GM12873 (cell line): ENCODE measurements around the gene CCDC74B.

Experiments
- TF ChIP-seq, protein P1 (sequence below): IDR thresholded peaks from 2 replicates; pipeline ENCODE4 v1.5.1; 2012; ENCODE audit warnings: low read depth, mild to moderate bottlenecking, moderate library complexity, low read length, control low read depth; ENCODE audit not compliant: insufficient read depth; ENCODE audit errors: missing control alignments

The CCDC74B gene

DNA sequence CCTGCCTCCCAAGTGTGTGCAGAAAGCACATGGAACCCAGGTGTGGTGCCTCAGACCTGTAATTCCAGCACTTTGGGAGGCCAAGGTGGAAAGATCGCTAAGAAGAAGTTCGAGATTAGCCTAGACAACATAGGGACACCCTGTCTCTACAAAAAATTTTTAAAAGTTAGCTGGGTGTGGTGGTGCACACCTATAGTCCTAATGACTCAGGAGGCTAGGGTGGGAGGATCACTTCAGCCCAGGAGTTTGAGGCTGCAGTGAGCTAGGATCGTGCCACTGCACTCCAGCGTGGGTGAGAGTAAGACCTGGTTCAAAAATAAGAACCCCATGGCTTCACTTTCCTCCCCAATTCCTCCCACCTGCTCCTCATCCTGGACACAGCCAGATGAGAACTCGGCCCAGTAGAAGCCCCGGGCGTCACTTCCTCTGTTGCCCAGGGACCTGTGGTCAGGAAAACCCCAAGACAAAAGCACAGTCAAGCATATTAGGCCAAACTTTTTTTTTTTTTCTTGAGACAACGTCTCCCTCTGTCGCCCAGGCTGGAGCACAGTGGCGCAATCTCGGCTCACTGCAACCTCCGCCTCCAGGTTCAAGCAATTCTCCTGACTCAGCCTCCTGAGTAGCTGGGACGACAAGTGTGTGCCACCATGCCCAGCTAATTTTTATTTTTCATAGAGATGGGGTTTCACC is 13.1 kb upstream of the CCDC74B start:
- TF ChIP-seq, protein P1, sequence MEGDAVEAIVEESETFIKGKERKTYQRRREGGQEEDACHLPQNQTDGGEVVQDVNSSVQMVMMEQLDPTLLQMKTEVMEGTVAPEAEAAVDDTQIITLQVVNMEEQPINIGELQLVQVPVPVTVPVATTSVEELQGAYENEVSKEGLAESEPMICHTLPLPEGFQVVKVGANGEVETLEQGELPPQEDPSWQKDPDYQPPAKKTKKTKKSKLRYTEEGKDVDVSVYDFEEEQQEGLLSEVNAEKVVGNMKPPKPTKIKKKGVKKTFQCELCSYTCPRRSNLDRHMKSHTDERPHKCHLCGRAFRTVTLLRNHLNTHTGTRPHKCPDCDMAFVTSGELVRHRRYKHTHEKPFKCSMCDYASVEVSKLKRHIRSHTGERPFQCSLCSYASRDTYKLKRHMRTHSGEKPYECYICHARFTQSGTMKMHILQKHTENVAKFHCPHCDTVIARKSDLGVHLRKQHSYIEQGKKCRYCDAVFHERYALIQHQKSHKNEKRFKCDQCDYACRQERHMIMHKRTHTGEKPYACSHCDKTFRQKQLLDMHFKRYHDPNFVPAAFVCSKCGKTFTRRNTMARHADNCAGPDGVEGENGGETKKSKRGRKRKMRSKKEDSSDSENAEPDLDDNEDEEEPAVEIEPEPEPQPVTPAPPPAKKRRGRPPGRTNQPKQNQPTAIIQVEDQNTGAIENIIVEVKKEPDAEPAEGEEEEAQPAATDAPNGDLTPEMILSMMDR = peak; percentile 24

DNA sequence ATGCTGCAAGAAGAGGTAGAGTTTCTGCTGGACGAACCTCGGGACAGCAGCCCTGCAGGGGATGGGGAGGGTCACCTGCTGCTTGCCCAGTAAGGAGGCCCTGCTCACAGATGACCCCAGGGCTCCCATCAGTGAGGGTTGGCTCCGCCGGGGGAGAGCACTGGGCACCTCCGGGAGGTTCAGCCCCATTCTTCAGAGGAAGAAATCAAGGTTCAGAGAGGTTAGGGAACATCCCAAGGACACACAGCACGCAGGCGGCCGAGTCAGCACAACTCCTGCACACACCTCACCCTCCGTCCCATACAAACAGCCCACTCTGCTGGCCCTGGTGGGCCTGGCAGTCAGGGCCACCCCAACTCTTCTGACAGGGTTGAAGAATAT is 11.7 kb upstream of the CCDC74B start:
- TF ChIP-seq, protein P1 = no peak

DNA sequence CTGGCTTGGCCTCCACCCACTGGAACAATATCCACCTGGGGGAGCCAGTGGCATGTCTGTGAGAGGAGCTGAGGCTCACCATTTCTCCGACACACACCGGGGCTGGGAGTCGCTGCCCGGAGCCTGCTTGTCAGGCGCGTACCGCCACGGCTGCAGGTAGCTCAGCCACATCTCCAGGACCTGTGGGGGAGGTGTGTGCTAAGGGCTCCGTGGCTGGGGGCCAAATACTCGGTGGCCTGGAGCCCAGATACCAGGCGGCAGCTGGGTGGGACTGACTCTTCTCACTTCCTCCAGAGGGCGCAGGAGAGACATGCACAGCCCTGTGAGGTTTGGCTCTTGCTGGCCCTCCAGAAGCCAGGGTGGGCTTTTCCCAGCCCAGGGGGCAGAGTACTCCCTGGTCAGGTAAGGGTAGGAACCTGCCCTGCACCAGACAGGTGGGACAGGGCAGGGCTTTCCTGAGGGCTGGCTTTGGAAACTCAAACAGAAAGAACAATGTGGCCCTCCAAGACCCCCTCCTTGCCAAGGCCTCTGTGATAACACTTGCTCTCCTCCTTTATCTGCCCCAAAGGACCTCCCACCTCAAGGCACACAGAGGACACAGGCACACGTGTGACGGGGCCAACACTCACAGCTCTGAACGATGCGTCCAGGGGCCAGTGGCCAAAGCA is 11.2 kb upstream of the CCDC74B start:
- TF ChIP-seq, protein P1 = peak; percentile 69

DNA sequence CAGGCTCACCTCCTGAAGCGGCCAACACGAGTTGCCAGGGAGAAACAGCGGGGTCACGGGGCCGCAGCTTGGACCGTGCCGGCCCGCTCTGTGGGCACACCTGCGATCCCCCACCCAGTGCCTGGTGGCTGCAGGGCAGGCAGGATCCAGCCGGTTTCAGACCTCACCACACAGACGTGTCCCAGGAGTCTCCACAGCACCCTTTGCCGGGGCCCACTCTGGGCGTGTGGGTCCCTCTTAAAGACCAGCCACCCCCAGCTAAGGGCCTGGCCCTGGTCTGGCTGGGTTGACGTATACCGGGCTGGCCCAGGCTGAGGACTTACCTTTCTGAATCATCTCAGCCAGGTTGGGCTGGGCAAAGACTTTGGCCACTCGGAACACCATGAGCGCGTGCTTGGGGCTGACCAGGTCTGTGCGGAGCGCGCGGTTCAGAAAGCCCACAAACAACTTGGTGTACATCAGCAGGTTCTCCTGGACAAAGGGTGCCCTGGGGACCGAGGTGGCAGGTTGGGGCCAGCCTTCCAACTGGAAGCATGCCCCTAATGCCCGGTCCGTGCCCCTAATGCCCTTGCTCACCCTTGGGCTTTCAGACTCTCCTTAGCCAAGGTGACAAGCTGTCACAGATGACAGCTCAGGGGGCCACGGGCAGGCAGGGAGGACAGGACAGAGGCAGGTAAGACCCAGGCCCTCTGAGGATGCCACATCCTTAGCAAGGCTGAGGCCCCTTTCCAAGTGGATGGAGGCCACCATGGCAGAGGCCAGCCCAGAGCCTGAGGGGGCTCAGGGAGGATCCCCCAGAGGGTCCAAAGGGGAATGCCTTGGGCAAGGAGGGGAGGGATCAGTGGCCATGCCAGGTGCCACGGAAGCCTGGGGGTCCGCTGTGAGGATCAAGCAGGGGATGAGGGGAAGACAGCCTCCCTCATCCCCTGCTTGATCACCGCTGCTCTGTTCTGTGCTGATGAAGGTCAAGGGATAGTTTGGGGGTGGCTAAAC is 10.2 kb upstream of the CCDC74B start:
- TF ChIP-seq, protein P1 = no peak

DNA sequence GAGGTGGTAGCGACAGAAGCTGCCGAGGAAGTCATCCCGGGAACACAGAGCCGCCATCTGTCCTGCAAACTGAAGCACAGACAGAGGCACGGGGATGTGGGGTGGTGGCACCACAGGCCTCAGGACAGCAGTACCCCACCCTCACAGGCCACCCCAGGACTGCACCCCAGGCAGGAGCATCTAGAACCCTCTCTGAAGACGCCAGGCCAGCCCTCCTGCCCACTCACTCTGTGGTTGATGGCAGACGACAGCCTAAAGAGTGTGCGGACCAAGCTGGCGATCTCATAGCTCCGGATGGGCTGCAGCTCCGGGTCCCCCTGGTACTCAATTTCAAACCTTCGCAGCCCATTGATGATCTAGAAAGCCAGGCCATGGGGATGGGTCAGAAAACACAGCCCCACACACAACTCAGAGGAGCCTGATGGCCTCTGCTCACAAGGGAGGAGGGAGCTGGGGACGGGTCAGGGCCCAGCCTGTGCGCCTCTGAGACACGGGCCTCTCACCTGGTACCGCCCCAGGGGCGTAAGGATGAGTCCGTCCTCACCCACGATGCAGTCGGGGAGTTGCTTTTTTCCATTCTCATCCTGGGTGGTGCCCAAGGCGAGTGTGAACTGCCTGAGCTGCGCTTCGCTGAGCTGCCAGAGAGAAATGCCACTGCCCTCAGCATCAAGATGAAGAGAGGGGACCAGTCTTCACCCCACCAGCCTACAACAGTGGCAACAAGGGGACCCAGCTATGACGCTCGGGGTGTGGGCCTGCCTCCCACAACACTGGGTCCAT is 8.1 kb upstream of the CCDC74B start:
- TF ChIP-seq, protein P1 = no peak

DNA sequence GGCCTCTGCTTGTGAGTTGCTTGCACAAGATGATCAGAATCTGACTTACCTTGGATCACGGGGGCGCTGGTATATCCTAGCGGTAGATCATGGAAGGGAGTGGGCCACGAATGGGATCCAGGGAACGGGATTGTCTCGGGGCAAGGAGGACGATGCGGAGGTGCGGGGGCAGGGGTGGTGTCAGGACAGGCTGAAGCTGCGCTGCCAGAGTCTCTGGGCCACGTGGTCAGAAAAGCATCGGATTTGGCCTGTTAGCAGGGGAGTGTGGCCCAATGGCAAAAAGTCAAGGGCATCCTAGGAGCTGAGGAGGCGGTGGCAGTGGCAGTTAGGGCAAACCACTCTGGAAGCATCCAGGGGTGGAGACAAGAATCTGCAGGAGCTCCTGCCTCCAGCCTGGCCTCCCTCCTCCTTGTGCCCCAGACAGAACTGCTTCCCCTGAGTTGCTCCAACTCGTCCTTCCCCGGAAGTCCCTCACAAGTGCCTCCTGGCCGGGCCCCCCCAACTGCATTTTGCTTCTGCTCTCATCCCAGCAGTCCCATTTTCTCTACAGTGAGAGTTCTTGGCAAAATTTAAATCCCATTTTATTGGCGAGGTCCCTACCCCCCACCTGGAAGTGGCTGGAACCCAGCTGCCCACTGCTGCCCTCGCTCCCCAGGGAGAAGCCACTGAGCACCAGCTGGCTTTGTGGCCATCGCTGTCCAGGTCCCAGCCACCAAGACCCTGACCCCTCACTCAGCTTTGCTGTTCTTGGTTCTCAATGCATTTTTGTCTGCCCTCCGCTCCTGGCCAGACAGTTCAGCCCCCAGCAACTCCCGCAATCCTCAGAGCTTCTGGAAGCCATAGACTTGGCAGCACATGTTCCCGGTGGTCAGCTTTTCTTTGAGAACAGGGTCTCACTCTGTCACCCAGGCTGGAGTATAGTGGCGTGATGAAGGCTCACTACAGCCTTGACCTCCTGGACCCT is 5.6 kb upstream of the CCDC74B start:
- TF ChIP-seq, protein P1 = no peak
